ENCODE measurements around the gene MOB3B. TPM values are rescaled to one million over a fixed set of nuclear protein-coding genes. Genes with fewer than 3 reads are reported as not detected.

MOB3B gene
- total RNA-seq, 2 donors from 2014 or later = 4.3 to 6.0 TPM

- no peak for ATAC-seq
- Histone ChIP-seq H3K27ac (no peak overlapping the region), H3K27me3 (no peaks in the 10 kb centered on the region), H3K9me3 (no peaks in the 10 kb centered on the region), H3K36me3 (replicated peaks in 1 of 2; ENCODE audit: insufficient read depth in 1 of 2, low read depth in 2 of 2) (no peaks in the 10 kb centered on the region), H3K4me1 (peaks cover 29% of the 10 kb centered on the region), H3K4me3 (no peak overlapping the region)
- TF ChIP-seq, protein P1, sequence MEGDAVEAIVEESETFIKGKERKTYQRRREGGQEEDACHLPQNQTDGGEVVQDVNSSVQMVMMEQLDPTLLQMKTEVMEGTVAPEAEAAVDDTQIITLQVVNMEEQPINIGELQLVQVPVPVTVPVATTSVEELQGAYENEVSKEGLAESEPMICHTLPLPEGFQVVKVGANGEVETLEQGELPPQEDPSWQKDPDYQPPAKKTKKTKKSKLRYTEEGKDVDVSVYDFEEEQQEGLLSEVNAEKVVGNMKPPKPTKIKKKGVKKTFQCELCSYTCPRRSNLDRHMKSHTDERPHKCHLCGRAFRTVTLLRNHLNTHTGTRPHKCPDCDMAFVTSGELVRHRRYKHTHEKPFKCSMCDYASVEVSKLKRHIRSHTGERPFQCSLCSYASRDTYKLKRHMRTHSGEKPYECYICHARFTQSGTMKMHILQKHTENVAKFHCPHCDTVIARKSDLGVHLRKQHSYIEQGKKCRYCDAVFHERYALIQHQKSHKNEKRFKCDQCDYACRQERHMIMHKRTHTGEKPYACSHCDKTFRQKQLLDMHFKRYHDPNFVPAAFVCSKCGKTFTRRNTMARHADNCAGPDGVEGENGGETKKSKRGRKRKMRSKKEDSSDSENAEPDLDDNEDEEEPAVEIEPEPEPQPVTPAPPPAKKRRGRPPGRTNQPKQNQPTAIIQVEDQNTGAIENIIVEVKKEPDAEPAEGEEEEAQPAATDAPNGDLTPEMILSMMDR (IDR thresholded peaks at IDR 0.05) = no peak
- TF ChIP-seq POLR2A (IDR thresholded peaks at IDR 0.05) = no peak
- intact Hi-C loops (cut with DNase I) = no loop called here
- 76 to 82% methylated on average over 4 of the region's 4 CpGs for WGBS, 2 donors
- no peak for DNase-seq
These were observed 176.5 kb downstream of the MOB3B start for GRCh38 chr9:27353166-27353473.

- Histone ChIP-seq H3K4me3 (no peak overlapping the region), H3K27ac (no peak overlapping the region), H3K9me3 (no peaks in the 10 kb centered on the region), H3K27me3 (no peaks in the 10 kb centered on the region), H3K36me3 (replicated peaks in 1 of 2; ENCODE audit: insufficient read depth in 1 of 2, low read depth in 2 of 2) (no peaks in the 10 kb centered on the region), H3K4me1 (peaks cover 29% of the 10 kb centered on the region)
- WGBS, 2 donors = 75 to 87% methylated on average over 5 of the region's 5 CpGs
- peak in 1 of 4 donors; percentile 48 for DNase-seq
- intact Hi-C loops (cut with DNase I) = no loop called here
- no peak for ATAC-seq
- TF ChIP-seq, protein P1 (IDR thresholded peaks at IDR 0.05) = no peak
- TF ChIP-seq POLR2A (IDR thresholded peaks at IDR 0.05) = no peak
These were observed 177.0 kb downstream of the MOB3B start for GRCh38 chr9:27352457-27353165.

DNA sequence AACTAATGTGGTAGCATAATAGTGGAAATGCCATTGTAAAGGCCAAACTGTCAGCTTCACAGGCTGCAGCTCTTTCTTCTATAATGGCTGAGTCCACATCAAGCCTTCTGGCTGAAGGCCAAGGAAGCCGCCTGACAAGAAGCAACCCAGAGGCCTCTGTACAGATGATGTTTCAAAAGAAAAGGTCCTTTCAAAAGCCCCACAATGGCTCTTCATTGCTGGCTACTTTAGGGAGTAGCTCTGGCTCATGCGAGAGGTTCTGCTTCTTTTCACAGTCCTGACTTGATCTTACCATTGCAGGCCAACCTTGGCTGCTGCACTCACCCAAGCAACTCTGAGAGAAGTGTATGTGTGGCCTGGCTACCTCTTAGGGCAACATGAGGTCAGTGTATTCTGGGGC, 178.2 kb downstream of the MOB3B start:
- H3K4me3 ChIP-seq = no peak overlapping the region
- ATAC-seq (peak; percentile 18), DNase-seq (peak in 3 of 4 donors; percentile 36 to 49 (median 41))
- 77 to 90% methylated on average over 2 of the region's 2 CpGs for whole genome bisulfite sequencing, 2 donors
- intact Hi-C loops (cut with DNase I) = no loop called here
- no peak overlapping the region for H3K27ac ChIP-seq
- H3K9me3 ChIP-seq = no peaks in the 10 kb centered on the region
- peaks cover 19% of the 10 kb centered on the region for H3K4me1 ChIP-seq
- no peaks in the 10 kb centered on the region for H3K27me3 ChIP-seq
- no peaks in the 10 kb centered on the region for H3K36me3 ChIP-seq (replicated peaks in 1 of 2; ENCODE audit: insufficient read depth in 1 of 2, low read depth in 2 of 2)
- no peak for TF ChIP-seq POLR2A (IDR thresholded peaks at IDR 0.05)
- TF ChIP-seq, protein P1 (IDR thresholded peaks at IDR 0.05) = no peak

- no peak for TF ChIP-seq POLR2A (IDR thresholded peaks at IDR 0.05)
- TF ChIP-seq, protein P1 (IDR thresholded peaks at IDR 0.05) = no peak
These were observed 179.1 kb downstream of the MOB3B start for GRCh38 chr9:27350382-27350976.

DNA sequence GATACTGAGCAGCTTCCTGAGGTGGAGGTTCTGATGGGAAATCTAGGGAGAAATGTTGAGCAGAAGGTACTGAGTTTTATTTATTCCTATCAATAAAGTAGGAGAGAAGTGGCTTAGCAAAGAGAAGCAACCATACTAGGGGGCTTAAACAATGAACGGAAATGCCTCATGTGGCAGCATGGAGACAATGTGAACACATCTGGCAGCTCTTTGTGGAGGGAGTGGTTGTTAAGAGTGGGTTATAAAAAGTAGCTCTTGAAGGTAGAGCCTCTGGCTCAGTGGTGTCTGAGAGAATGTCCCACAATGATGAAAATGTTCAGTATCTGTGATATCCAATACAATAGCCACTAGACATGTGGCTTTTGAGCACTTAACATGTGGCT, 179.9 kb downstream of the MOB3B start:
- TF ChIP-seq POLR2A (IDR thresholded peaks at IDR 0.05) = no peak
- TF ChIP-seq, protein P1 (IDR thresholded peaks at IDR 0.05) = no peak
- intact Hi-C loops (cut with DNase I) = no loop called here
- WGBS, 2 donors = 88 to 96% methylated on average over 1 of the region's 1 CpG
- H3K27ac ChIP-seq = no peak overlapping the region
- H3K4me1 ChIP-seq = peaks cover 15% of the 10 kb centered on the region
- H3K36me3 ChIP-seq (replicated peaks in 1 of 2; ENCODE audit: insufficient read depth in 1 of 2, low read depth in 2 of 2) = no peaks in the 10 kb centered on the region
- no peak for DNase-seq
- H3K9me3 ChIP-seq = no peaks in the 10 kb centered on the region
- no peaks in the 10 kb centered on the region for H3K27me3 ChIP-seq
- H3K4me3 ChIP-seq = no peak overlapping the region
- no peak for ATAC-seq

More at GRCh38 chr9:27350382-27350976, 179.1 kb downstream of the MOB3B start:
- Histone ChIP-seq H3K36me3 (replicated peaks in 1 of 2; ENCODE audit: insufficient read depth in 1 of 2, low read depth in 2 of 2) (no peaks in the 10 kb centered on the region), H3K4me3 (no peak overlapping the region), H3K27ac (no peak overlapping the region), H3K9me3 (no peaks in the 10 kb centered on the region), H3K27me3 (no peaks in the 10 kb centered on the region), H3K4me1 (peaks cover 15% of the 10 kb centered on the region)
- ATAC-seq = no peak
- WGBS, 2 donors = 95 to 96% methylated on average over 5 of the region's 5 CpGs
- intact Hi-C loops (cut with DNase I) = no loop called here
- DNase-seq = no peak
